PC-9 (cell line): Measurements from ENCODE around the gene ART1. TPM values are rescaled to one million over a fixed set of nuclear protein-coding genes. Genes with fewer than 3 reads are reported as not detected.

Experiments used
- BruUV-seq: library from RNA; stranded (reverse); fragments of 400-500 nt; replicated peaks from 2 replicates; lab custom pipeline; 2021; lab: Mats Ljungman, UMichigan
- CTCF ChIA-PET: fragments of 300-600 bp; sonication (Branson Sonifier 250); formaldehyde crosslinking; loops from one replicate; lab custom pipeline; 2022; ENCODE audit warnings: antibody characterized with exemption; lab: Charles Lee
- POLR2A ChIA-PET: fragments of 300-600 bp; sonication (Branson Sonifier 250); formaldehyde crosslinking; loops from one replicate; lab custom pipeline; 2022; ENCODE audit warnings: antibody characterized with exemption; ENCODE audit not compliant: unreplicated experiment; lab: Charles Lee
- DNase-seq, 2 experiments: peaks; one replicate each; pipeline versions ENCODE4 v3.0.0 to v3.0.0-alpha.2; 2015 to 2022; ENCODE audit warnings: mixed read lengths in 1 of 2
- H2AFZ ChIP-seq: fragments of 200-600 bp; sonication (generic); 2 replicates; pipeline ENCODE4 v1.8.1; 2017; ENCODE audit warnings: antibody characterized with exemption
- H3F3A ChIP-seq: fragments of 200-600 bp; sonication (generic); 2 replicates; pipeline ENCODE4 v1.8.1; 2017; ENCODE audit warnings: antibody characterized with exemption, mild to moderate bottlenecking, low read depth; ENCODE audit not compliant: insufficient read depth
- H3K27ac ChIP-seq: fragments of 200-600 bp; sonication (generic); 2 replicates; pipeline ENCODE4 v1.6.1; 2016; ENCODE audit warnings: mixed run types
- H3K27me3 ChIP-seq: fragments of 200-600 bp; sonication (generic); 2 replicates; pipeline ENCODE4 v1.6.1; 2016; ENCODE audit warnings: low read depth, mixed run types; ENCODE audit not compliant: insufficient read depth
- H3K36me3 ChIP-seq: fragments of 200-600 bp; sonication (generic); 2 replicates; pipeline ENCODE4 v1.6.1; 2016; ENCODE audit warnings: low read depth, mixed run types
- H3K4me1 ChIP-seq: fragments of 200-600 bp; sonication (generic); replicated peaks from 2 replicates; pipeline ENCODE4 v1.6.1; 2016; ENCODE audit warnings: mixed run types; ENCODE audit not compliant: insufficient read depth
- H3K4me2 ChIP-seq: fragments of 200-600 bp; sonication (generic); 2 replicates; pipeline ENCODE4 v1.6.1; 2017; ENCODE audit warnings: mixed run types
- H3K4me3 ChIP-seq: fragments of 200-600 bp; sonication (generic); 2 replicates; pipeline ENCODE4 v1.6.1; 2016; ENCODE audit warnings: mixed run types
- H3K79me2 ChIP-seq: fragments of 200-600 bp; sonication (generic); 2 replicates; pipeline ENCODE4 v1.6.1; 2017; ENCODE audit warnings: low read depth, mixed run types
- H3K9me2 ChIP-seq: fragments of 200-600 bp; sonication (generic); 2 replicates; pipeline ENCODE4 v1.8.1; 2017; ENCODE audit warnings: mild to moderate bottlenecking; ENCODE audit not compliant: insufficient read depth
- H3K9me3 ChIP-seq: fragments of 200-600 bp; sonication (generic); 2 replicates; pipeline ENCODE4 v1.8.1; 2016; ENCODE audit warnings: low read depth; ENCODE audit not compliant: insufficient read depth
- H4K20me1 ChIP-seq: fragments of 200-600 bp; sonication (generic); 2 replicates; pipeline ENCODE4 v1.8.1; 2017; ENCODE audit not compliant: insufficient read depth
- CTCF ChIP-seq: fragments of 200-600 bp; sonication (generic); conservative IDR thresholded peaks from 2 replicates; pipeline ENCODE4 v1.6.1; 2017; ENCODE audit warnings: mixed run types, antibody characterized with exemption, mild to moderate bottlenecking, moderate library complexity
- EZH2 ChIP-seq: fragments of 200-600 bp; sonication (generic); IDR thresholded peaks from 2 replicates; pipeline ENCODE4 v1.8.0; 2017; ENCODE audit warnings: antibody characterized with exemption, low read depth
- intact Hi-C: fragments of 100-400 bp; cut with micrococcal nuclease; formaldehyde crosslinking; loops from one replicate; pipeline ENCODE4 v1.10.0; 2022; ENCODE audit not compliant: unreplicated experiment
- total RNA-seq: library from RNA; stranded (reverse); gene quantifications from 2 replicates; pipeline ENCODE4 v1.2.3, GENCODE V29; 2021

Gene ART1
- total RNA-seq, 1 experiment from 2014 or later = not detected

- Histone ChIP-seq H3K4me3 (no peak overlapping the region), H3K27ac (no peak overlapping the region), H3K4me2 (no peak overlapping the region), H2AFZ (no peak overlapping the region), H3K9me2 (no peaks in the 10 kb centered on the region), H3K79me2 (no peaks in the 10 kb centered on the region), H3K27me3 (no peaks in the 10 kb centered on the region), H3K36me3 (no peaks in the 10 kb centered on the region), H4K20me1 (no peaks in the 10 kb centered on the region), H3K4me1 (no peaks in the 10 kb centered on the region), H3K9me3 (no peaks in the 10 kb centered on the region), H3F3A (no peaks in the 10 kb centered on the region)
- POLR2A ChIA-PET = no interaction called here
- intact Hi-C loops = no loop called here
- no peak for DNase-seq
- CTCF ChIA-PET = no interaction called here
- TF ChIP-seq CTCF (no peak), EZH2 (no peak)
- no TSS peak for BruUV-seq
These were observed 21.0 kb upstream of the ART1 start for GRCh38 chr11:3623767-3624458.

DNA sequence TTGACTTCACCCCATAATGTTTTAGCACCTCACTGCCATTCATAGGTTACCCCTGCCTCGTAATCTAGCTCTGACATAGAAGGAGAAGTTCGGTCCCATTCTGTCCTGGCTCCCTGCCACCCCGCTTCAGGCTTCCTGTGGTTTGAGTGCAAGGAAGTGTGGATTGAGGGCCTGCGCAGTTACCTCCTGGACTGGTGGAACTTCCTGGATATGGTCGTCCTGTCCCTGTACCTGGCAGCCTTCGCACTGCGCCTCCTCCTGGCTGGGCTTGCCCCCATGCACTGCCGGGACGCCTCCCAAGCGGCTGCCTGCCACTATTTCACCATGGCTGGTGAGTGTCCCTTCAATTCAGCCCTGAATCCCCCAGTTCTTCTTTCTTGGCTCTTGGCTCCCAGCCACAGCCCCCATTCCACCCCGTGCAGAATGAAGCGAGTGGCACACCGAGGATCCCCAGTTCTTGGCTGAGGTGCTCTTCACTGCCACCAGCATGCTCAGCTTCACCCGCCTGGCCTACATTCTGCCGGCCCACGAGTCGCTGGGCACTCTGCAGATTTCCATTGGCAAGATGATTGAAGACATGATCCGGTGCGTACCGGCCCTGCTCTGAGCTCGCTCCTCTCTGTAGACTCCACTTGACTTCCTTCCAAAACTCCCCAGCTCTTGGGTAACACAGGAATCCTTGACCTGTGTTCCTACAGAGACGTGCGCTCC is 18.5 kb upstream of the ART1 start:
- no peaks in the 10 kb centered on the region for H3K79me2 ChIP-seq
- H3K4me2 ChIP-seq = no peak overlapping the region
- H2AFZ ChIP-seq = no peak overlapping the region
- H3K9me2 ChIP-seq = no peaks in the 10 kb centered on the region
- H4K20me1 ChIP-seq = no peaks in the 10 kb centered on the region
- no peak overlapping the region for H3K4me3 ChIP-seq
- no peaks in the 10 kb centered on the region for H3K36me3 ChIP-seq
- intact Hi-C loops = no loop called here
- no peaks in the 10 kb centered on the region for H3F3A ChIP-seq
- no peaks in the 10 kb centered on the region for H3K9me3 ChIP-seq
- ChIA-PET CTCF (no interaction called here), POLR2A (no interaction called here)
- BruUV-seq = no TSS peak
- no peaks in the 10 kb centered on the region for H3K4me1 ChIP-seq
- no peak for TF ChIP-seq EZH2
- TF ChIP-seq CTCF = no peak
- H3K27ac ChIP-seq = no peak overlapping the region
- no peak for DNase-seq
- no peaks in the 10 kb centered on the region for H3K27me3 ChIP-seq

- POLR2A ChIA-PET = no interaction called here
- H3K4me1 ChIP-seq = no peaks in the 10 kb centered on the region
- H3K36me3 ChIP-seq = no peaks in the 10 kb centered on the region
- no peak overlapping the region for H3K27ac ChIP-seq
- H3K27me3 ChIP-seq = no peaks in the 10 kb centered on the region
- TF ChIP-seq CTCF = no peak
- H2AFZ ChIP-seq = no peak overlapping the region
- no peaks in the 10 kb centered on the region for H4K20me1 ChIP-seq
- CTCF ChIA-PET = no interaction called here
- no peaks in the 10 kb centered on the region for H3F3A ChIP-seq
- DNase-seq = no peak
- intact Hi-C loops = no loop called here
- H3K9me3 ChIP-seq = no peaks in the 10 kb centered on the region
- H3K79me2 ChIP-seq = no peaks in the 10 kb centered on the region
- H3K4me2 ChIP-seq = no peak overlapping the region
- no peaks in the 10 kb centered on the region for H3K9me2 ChIP-seq
- H3K4me3 ChIP-seq = no peak overlapping the region
- BruUV-seq = no TSS peak
These were observed 17.6 kb upstream of the ART1 start for GRCh38 chr11:3627291-3627690.
